Activated T-helper 17 cell treated with anti-CD3 and anti-CD28 coated beads, Interleukin-2, amount 50 U/mL, for 72 hours (primary cell): ENCODE data around the gene TRAPPC6A. TPM values are rescaled to one million over a fixed set of nuclear protein-coding genes. Genes with fewer than 3 reads are reported as not detected.

Experiments used
- ATAC-seq: fragments of 150-1000 bp; cut with Tn5 transposase; replicated peaks from 2 replicates; pipeline ENCODE4 v1.10.0; 2021; ENCODE audit warnings: mild to moderate bottlenecking, moderate library complexity
- H3K27ac Mint-ChIP-seq: one replicate; pipeline ENCODE4 v1.8.0; 2022; ENCODE audit warnings: mixed read lengths
- H3K27me3 Mint-ChIP-seq: one replicate; pipeline ENCODE4 v1.8.0; 2022; ENCODE audit warnings: mixed read lengths
- H3K36me3 Mint-ChIP-seq: one replicate; pipeline ENCODE4 v1.8.0; 2022; ENCODE audit warnings: low read depth, mild to moderate bottlenecking, mixed read lengths
- H3K4me1 Mint-ChIP-seq: one replicate; pipeline ENCODE4 v1.8.0; 2022; ENCODE audit warnings: mixed read lengths
- H3K4me3 Mint-ChIP-seq: one replicate; pipeline ENCODE4 v1.8.0; 2022; ENCODE audit warnings: mild to moderate bottlenecking, mixed read lengths
- H3K9me3 Mint-ChIP-seq: one replicate; pipeline ENCODE4 v1.8.0; 2022; ENCODE audit warnings: mixed read lengths
- total RNA-seq, 2 donors: library from RNA; stranded (reverse); gene quantifications; one replicate each; pipeline ENCODE4 v1.2.3, GENCODE V29; 2022

Gene TRAPPC6A
- total RNA-seq, 2 donors from 2014 or later, result 12.9 to 32.1 TPM

- no peak for ATAC-seq
- H3K27ac Mint-ChIP-seq, result peak overlapping the region; percentile 51
- H3K36me3 Mint-ChIP-seq, result peaks cover 3% of the 10 kb centered on the region
- no peaks in the 10 kb centered on the region for H3K27me3 Mint-ChIP-seq
- H3K4me3 Mint-ChIP-seq, result no peak overlapping the region
- H3K9me3 Mint-ChIP-seq, result no peaks in the 10 kb centered on the region
- H3K4me1 Mint-ChIP-seq, result peaks cover 11% of the 10 kb centered on the region
Observed at GRCh38 chr19:45175515-45176345, 2.3 kb downstream of the TRAPPC6A start.

DNA sequence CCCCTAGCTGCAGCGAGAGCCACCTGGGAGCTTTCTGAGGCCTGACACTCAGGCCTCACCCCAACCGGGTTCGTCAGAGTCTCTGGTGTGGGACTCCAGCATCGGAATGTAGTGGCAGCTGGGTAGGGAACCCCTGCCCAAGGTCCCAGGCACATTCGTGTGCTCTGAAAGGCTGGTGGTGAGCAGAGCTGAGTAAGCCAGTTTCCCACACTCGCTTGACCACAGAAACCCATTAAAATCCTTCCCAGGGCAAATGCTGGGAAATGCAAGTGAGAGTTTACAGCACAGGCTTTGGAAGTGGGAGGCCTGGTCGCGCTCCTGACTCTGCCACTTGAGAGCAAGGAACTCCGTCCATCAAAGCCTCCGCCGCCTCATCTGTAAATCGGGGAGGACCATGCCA, 4.2 kb downstream of the TRAPPC6A start:
- no peak for ATAC-seq
- Mint-ChIP-seq H3K4me3 (no peak overlapping the region), H3K4me1 (peaks cover 11% of the 10 kb centered on the region), H3K27me3 (no peaks in the 10 kb centered on the region), H3K9me3 (no peaks in the 10 kb centered on the region), H3K27ac (peak overlapping the region; percentile 46), H3K36me3 (no peaks in the 10 kb centered on the region)

DNA sequence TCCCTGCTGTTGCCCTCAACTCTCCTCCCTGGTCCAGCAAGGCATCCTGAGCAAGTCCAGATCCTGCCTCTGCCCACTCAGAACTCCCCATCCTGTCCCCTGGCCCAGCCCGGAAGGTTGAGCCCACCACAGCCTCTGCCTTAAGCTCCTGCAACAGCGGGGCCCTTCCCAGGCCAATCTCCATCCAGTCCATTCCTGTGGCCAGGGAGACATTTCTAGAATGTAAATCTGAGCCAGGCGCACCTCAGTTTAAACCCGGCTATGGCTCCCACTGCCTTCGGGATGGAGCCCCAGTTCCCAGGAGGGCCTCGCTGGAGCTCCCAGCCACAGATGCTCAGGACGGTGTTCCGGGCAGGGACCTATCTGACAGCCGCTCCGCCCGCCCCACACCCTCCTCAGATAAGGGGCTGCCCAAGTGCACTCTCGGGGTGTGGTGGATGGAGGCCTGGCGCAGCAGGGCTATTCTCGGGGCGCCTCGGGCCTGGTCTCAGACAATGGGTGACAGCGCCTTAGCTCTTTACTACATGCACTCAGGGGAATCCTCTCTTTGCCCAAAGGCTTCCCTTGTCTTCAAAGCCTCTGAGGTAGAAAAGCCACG, 5.3 kb downstream of the TRAPPC6A start:
- peaks cover 11% of the 10 kb centered on the region for H3K4me1 Mint-ChIP-seq
- no peaks in the 10 kb centered on the region for H3K9me3 Mint-ChIP-seq
- no peaks in the 10 kb centered on the region for H3K36me3 Mint-ChIP-seq
- H3K27ac Mint-ChIP-seq, result peak overlapping the region; percentile 99
- ATAC-seq, result no peak
- H3K4me3 Mint-ChIP-seq, result peak overlapping the region; percentile 85
- H3K27me3 Mint-ChIP-seq, result no peaks in the 10 kb centered on the region

- no peaks in the 10 kb centered on the region for H3K36me3 Mint-ChIP-seq
- H3K9me3 Mint-ChIP-seq, result no peaks in the 10 kb centered on the region
- peak overlapping the region; percentile 85 for H3K4me3 Mint-ChIP-seq
- ATAC-seq, result peak; percentile 24
- H3K27me3 Mint-ChIP-seq, result no peaks in the 10 kb centered on the region
- peak overlapping the region; percentile 99 for H3K27ac Mint-ChIP-seq
- peaks cover 11% of the 10 kb centered on the region for H3K4me1 Mint-ChIP-seq
Observed at GRCh38 chr19:45172173-45172572, 5.9 kb downstream of the TRAPPC6A start.

- no peaks in the 10 kb centered on the region for H3K27me3 Mint-ChIP-seq
- H3K36me3 Mint-ChIP-seq, result no peaks in the 10 kb centered on the region
- H3K9me3 Mint-ChIP-seq, result no peaks in the 10 kb centered on the region
- ATAC-seq, result peak; percentile 96
- H3K27ac Mint-ChIP-seq, result peak overlapping the region; percentile 99
- peak overlapping the region; percentile 85 for H3K4me3 Mint-ChIP-seq
- peaks cover 14% of the 10 kb centered on the region for H3K4me1 Mint-ChIP-seq
Observed at GRCh38 chr19:45171211-45171623, 6.8 kb downstream of the TRAPPC6A start.

- no peak for ATAC-seq
- no peaks in the 10 kb centered on the region for H3K9me3 Mint-ChIP-seq
- peaks cover 12% of the 10 kb centered on the region for H3K4me1 Mint-ChIP-seq
- peak overlapping the region; percentile 85 for H3K4me3 Mint-ChIP-seq
- no peaks in the 10 kb centered on the region for H3K36me3 Mint-ChIP-seq
- H3K27me3 Mint-ChIP-seq, result no peaks in the 10 kb centered on the region
- peak overlapping the region; percentile 99 for H3K27ac Mint-ChIP-seq
Observed at GRCh38 chr19:45170146-45171106, 7.6 kb downstream of the TRAPPC6A start.

DNA sequence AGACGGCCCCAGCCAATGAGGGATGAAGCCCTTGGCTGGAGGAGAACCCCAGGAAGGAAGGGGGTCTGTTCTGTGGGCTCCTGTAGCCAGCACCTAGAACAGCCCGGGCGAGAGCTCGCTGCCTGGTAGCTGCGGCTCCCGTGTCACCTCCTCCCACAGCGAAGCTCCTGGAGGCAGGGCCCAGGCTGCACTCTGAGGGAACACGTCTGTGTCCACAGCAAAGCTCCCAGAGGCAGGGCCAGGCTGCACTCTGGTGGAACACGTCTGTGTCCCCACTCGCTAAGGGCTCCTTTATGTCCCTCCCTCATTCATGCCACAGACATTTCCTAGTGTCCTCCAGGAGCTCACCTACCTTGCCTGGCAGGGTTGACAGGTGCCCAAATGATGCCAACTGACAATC, 8.4 kb downstream of the TRAPPC6A start:
- Mint-ChIP-seq H3K27me3 (no peaks in the 10 kb centered on the region), H3K9me3 (no peaks in the 10 kb centered on the region), H3K27ac (no peak overlapping the region), H3K36me3 (no peaks in the 10 kb centered on the region), H3K4me3 (peak overlapping the region; percentile 85), H3K4me1 (peaks cover 10% of the 10 kb centered on the region)
- ATAC-seq, result no peak

DNA sequence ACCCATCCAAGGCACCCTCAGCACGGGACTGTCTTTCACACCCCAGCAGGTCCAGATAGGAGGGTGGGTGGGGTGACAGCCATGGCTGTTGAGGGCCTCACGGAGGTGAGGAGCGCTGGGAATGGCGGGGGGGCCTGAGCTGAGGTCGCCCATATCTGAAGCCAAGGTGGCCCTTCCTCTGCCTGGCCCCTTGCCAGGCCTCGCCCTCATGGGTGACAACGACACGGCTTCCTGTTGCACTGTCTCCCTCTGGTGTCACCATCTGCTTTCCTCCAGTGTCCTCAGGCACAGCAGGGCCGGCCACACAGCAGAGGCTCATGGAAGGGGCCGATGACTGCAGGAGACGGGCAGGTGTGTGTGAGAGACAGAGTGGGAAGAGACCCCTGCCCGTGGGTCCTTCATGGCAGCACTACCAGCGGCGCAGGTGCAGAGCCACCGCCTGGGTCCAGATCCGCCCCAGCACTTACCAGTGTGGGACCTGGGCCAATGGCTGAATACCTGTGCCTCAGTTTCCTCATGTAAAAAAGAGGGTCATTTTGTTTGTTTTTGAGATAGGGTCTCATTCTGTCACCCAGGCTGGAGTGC, 9.2 kb downstream of the TRAPPC6A start:
- ATAC-seq, result no peak
- no peaks in the 10 kb centered on the region for H3K9me3 Mint-ChIP-seq
- no peak overlapping the region for H3K27ac Mint-ChIP-seq
- H3K27me3 Mint-ChIP-seq, result no peaks in the 10 kb centered on the region
- H3K4me3 Mint-ChIP-seq, result no peak overlapping the region
- H3K36me3 Mint-ChIP-seq, result no peaks in the 10 kb centered on the region
- H3K4me1 Mint-ChIP-seq, result peaks cover 14% of the 10 kb centered on the region

GRCh38 chr19:45166723-45167252, 11.2 kb downstream of the TRAPPC6A start:
- Mint-ChIP-seq H3K36me3 (no peaks in the 10 kb centered on the region), H3K27ac (peak overlapping the region; percentile 58), H3K27me3 (no peaks in the 10 kb centered on the region), H3K4me3 (no peak overlapping the region), H3K9me3 (no peaks in the 10 kb centered on the region), H3K4me1 (peaks cover 17% of the 10 kb centered on the region)
- ATAC-seq, result no peak

DNA sequence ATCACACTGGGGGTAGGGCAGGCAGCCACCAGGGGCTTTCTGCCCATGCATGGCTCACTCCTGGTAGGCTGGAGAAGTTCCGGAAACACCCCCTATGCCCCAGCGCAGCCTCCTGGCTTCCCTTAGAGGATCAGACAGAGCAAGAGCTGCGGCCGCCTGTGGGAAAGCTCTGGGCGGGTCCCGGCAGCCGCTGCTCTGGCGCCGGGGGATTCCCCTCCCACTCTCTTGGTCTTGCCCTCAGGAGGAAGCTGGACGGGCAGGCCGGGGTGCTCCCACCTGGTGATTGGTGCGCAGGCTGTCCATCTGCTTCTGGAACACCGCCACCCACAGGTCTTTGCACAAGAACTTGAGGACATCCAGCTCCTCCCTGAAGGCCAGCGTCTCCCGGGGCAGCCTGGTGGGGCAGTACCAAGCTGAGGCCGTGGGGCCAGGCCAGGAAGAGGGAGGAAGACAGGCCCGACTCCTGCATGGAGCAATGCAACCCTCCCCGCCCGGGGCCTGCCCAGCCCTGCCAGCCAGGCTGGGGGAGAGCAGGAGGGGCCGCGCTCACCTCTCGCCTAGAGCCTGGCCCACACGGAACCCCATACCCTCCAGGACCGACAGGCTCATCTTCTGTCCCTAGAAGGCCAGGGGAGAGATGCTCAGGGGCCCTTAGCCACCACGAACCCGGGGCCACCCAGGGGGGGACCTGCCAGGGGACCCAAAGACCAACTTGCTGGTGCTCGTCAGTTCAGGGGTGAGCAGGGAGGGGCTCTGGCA, 13.3 kb downstream of the TRAPPC6A start:
- Mint-ChIP-seq H3K4me1 (peaks cover 11% of the 10 kb centered on the region), H3K4me3 (peak overlapping the region; percentile 52), H3K9me3 (no peaks in the 10 kb centered on the region), H3K27ac (peak overlapping the region; percentile 72), H3K36me3 (no peaks in the 10 kb centered on the region), H3K27me3 (no peaks in the 10 kb centered on the region)
- peak; percentile 95 for ATAC-seq

DNA sequence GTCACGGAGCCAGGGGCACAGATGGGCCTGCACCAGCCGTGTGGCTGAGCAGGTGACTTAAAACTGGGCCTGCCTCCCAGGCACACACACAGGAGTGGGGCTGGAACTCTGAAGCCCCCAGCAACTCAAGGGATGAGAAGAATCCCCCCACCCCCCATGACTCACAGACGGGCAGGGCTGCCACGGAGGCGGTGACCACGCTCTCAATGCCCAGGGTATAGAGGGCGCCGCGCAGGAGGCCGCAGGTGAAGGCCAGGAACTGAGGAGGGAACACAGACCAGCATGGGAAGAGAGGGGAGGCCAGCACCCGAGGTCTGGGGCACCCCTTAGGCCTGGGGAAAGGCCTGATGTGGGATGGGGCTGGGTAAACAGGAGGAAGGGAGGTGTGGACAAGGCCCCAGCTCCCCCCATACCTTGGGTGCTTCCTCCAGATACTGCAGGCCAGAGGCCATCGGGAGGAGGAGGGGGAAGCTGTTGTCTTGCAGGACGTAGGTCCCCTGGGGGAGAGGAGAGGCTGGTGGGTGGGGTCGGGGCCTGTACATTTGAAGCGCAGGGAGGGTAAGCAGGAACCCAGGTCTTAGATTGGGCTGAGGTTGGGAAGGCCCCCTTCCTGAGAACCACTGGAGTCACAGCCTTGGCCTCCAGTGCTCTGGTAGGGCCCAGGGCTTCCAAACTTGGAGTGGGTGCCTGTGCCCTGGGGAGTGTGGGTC, 14.1 kb downstream of the TRAPPC6A start:
- no peaks in the 10 kb centered on the region for H3K9me3 Mint-ChIP-seq
- H3K27me3 Mint-ChIP-seq, result no peaks in the 10 kb centered on the region
- peaks cover 11% of the 10 kb centered on the region for H3K4me1 Mint-ChIP-seq
- no peak for ATAC-seq
- H3K4me3 Mint-ChIP-seq, result peak overlapping the region; percentile 52
- peak overlapping the region; percentile 72 for H3K27ac Mint-ChIP-seq
- no peaks in the 10 kb centered on the region for H3K36me3 Mint-ChIP-seq

DNA sequence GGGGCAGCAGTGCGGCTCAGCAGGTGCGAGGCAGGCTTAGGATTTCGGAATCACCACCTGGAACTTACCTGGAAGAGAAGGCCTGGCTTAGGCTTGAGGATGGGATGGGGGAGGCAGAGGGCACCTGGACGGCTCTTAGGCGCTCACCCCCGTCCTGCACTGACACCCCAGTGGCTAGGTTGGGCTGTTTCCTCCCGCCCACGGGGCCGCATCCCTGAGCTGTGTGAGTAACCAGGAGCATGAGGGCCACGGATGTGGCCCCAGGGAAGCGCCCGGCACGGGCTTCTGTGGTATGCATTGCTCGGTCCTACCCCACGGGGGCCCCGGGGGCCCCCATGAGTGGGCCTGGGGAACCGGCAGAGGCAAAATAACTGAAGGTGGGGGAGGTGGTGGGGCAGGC, 14.9 kb downstream of the TRAPPC6A start:
- Mint-ChIP-seq H3K4me3 (peak overlapping the region; percentile 52), H3K27ac (no peak overlapping the region), H3K36me3 (no peaks in the 10 kb centered on the region), H3K9me3 (no peaks in the 10 kb centered on the region), H3K27me3 (peaks cover under 1% of the 10 kb centered on the region), H3K4me1 (peaks cover 11% of the 10 kb centered on the region)
- ATAC-seq, result no peak

GRCh38 chr19:45162608-45163143, 15.4 kb downstream of the TRAPPC6A start:
- no peak for ATAC-seq
- no peaks in the 10 kb centered on the region for H3K36me3 Mint-ChIP-seq
- H3K4me3 Mint-ChIP-seq, result no peak overlapping the region
- no peak overlapping the region for H3K27ac Mint-ChIP-seq
- H3K4me1 Mint-ChIP-seq, result peaks cover 15% of the 10 kb centered on the region
- peaks cover 3% of the 10 kb centered on the region for H3K27me3 Mint-ChIP-seq
- H3K9me3 Mint-ChIP-seq, result no peaks in the 10 kb centered on the region
